Measurements from ENCODE around the gene RAPGEF1. TPM values are rescaled to one million over a fixed set of nuclear protein-coding genes. Genes with fewer than 3 reads are reported as not detected.

Gene RAPGEF1
- total and polyA plus RNA-seq, 10 donors, result 16.9 to 137 (median 104) TPM

DNA sequence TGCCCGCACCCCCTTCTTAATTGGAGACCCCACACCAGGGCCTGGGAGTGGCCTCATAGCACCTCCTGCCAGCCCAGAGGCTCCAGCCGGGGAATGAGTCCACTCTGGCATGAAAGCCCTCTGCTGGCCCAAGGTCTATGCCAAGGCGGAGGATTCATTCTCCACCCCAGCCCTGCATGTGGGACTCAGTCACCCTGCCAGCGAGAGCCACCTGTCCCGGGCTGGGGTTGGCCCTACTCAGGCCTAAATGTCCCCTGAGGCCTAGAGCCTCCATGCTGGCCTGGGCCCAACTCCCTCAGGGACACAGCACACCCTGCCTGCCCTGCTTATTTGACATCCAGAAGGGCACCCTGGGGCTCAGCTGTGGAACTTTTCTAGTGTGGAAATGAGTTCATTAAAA, 1.0 kb upstream of the RAPGEF1 start:
- H3K36me3 ChIP-seq, result no peaks in the 10 kb centered on the region
- H3K27me3 ChIP-seq (replicated peaks in 1 of 7), result no peaks in the 10 kb centered on the region
- intact Hi-C loops (cut with DNase I; ENCODE audit: low total_unique reads), result no loop called here
- H3K9me3 ChIP-seq, result no peaks in the 10 kb centered on the region
- WGBS, 5 donors, result 86 to 95% (median 92%) methylated on average over 3 to 5 of the region's 5 CpGs
- no peak for TF ChIP-seq POLR2A (IDR thresholded peaks at IDR 0.05)
- TF ChIP-seq, protein P1, sequence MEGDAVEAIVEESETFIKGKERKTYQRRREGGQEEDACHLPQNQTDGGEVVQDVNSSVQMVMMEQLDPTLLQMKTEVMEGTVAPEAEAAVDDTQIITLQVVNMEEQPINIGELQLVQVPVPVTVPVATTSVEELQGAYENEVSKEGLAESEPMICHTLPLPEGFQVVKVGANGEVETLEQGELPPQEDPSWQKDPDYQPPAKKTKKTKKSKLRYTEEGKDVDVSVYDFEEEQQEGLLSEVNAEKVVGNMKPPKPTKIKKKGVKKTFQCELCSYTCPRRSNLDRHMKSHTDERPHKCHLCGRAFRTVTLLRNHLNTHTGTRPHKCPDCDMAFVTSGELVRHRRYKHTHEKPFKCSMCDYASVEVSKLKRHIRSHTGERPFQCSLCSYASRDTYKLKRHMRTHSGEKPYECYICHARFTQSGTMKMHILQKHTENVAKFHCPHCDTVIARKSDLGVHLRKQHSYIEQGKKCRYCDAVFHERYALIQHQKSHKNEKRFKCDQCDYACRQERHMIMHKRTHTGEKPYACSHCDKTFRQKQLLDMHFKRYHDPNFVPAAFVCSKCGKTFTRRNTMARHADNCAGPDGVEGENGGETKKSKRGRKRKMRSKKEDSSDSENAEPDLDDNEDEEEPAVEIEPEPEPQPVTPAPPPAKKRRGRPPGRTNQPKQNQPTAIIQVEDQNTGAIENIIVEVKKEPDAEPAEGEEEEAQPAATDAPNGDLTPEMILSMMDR (IDR thresholded peaks at IDR 0.05 in 8 of 11, conservative IDR thresholded peaks at IDR 0.05 in 3 of 11), result no peak
- TF ChIP-seq POLR2AphosphoS5 (IDR thresholded peaks at IDR 0.05), result no peak
- H3K4me3 ChIP-seq, result no peak overlapping the region
- H3K4me1 ChIP-seq, result peaks cover 22 to 65% (median 47%) of the 10 kb centered on the region in 6 donors
- no peak overlapping the region for H3K27ac ChIP-seq
- peak; percentile 81 for DNase-seq

DNA sequence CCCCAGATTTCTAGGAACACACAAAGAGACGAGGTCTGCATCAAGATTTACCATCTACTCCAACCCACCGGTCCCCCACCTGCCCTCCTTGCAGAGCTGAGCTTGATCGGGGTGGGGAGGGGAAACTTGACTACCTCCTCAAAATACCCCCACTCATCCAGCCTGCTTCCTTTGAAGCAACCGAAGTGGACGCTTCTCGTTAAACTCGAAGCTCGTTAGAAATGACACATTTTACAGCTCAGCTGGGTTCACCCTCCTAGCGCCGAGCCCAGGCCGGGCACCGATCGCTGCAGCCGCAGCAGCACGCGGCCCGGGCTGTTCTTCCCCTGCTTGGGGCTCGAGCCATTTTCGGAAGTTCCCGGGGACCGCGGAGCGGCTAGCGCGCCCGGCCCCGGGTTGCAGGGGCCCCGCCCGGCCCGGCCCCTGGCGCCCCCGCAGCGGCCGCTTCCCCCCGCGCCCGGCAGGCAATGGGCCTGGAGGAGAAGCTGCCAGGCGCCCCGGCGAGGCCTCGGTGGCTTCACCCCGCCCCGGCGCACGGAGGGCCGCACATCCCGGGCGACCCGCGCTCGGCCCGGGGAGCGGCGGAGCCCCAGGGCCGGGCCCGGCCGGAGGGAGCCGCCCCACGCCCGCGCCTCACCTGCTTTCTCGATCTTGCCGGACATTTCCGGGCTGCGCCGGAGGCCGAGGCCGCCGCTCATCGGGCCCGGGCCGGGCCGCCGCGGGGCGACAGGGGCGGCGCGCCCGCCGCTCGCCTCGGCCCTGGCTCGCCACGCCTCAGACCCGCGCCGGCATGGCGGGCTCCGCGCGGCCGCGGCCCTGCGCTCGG, 530 bp downstream of the RAPGEF1 start:
- Histone ChIP-seq H3K4me3 (peak overlapping the region; percentile 44 to 84 (median 58)), H3K9me3 (no peaks in the 10 kb centered on the region), H3K27ac (peak overlapping the region; percentile 78 to 98 (median 90)), H3K4me1 (peaks cover 38 to 72% (median 58%) of the 10 kb centered on the region in 6 donors), H3K36me3 (no peaks in the 10 kb centered on the region), H3K27me3 (replicated peaks in 1 of 7) (no peaks in the 10 kb centered on the region)
- DNase-seq, result peak; percentile 93
- WGBS, 5 donors, result 0 to 2% (median 1%) methylated on average over 28 to 96 of the region's 96 CpGs
- no peak for TF ChIP-seq POLR2A (IDR thresholded peaks at IDR 0.05)
- TF ChIP-seq, protein P1 (IDR thresholded peaks at IDR 0.05 in 8 of 11, conservative IDR thresholded peaks at IDR 0.05 in 3 of 11), result peak in 1 of 11 experiments; percentile 10
- TF ChIP-seq POLR2AphosphoS5 (IDR thresholded peaks at IDR 0.05), result peak in 1 of 3 donors; percentile 68
- intact Hi-C loops (cut with DNase I; ENCODE audit: low total_unique reads), result loop anchor here (5.0 to 10.0 kb wide), 2 partner anchors 37 to 65 kb away; no protein-coding TSS in a partner anchor

DNA sequence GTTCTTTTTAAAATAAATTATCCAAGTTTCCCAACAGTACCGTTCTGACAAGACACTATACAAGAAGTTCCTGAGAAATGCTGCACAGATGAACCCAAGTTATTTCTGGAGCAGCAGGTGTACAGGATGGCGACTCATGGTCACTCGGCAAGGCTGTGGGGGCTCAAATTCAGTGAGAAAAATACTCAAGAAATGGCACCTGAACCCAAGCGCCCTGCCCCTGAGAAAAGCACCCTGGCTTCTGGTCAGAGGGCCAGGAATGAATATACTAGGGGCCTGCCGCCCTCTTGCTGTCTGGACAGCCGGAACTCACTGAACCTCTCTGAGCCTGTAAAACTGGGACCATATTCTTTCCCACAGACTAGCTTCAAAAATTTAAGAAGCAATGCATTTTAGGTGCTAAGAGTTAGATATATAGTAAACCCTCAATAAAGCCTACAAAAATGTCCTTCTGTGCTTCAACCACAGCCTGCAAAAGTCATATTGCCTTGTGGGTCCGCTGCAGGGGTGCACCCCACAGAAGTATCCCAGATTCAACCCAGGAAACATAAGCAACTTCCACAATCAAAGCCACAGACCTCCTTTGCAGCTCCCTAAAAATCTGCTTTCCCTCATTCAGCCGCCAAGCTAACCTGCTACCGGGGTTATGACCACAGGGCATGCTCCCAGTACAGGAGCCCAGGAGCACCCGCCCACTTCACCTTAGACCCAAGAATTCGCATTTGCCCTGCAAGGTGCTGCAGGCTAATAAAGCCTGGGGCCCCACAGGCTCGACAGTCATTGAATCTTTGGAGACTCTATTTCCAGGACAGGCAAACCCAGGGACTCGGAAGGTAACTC, 1.4 kb downstream of the RAPGEF1 start:
- H3K9me3 ChIP-seq, result no peaks in the 10 kb centered on the region
- peak overlapping the region; percentile 44 to 84 (median 58) for H3K4me3 ChIP-seq
- intact Hi-C loops (cut with DNase I; ENCODE audit: low total_unique reads), result loop anchor here (5.0 to 10.0 kb wide), 2 partner anchors 36 to 64 kb away; no protein-coding TSS in a partner anchor
- H3K36me3 ChIP-seq, result no peaks in the 10 kb centered on the region
- DNase-seq, result no peak
- peak overlapping the region; percentile 36 to 98 (median 90) for H3K27ac ChIP-seq
- no peaks in the 10 kb centered on the region for H3K27me3 ChIP-seq (replicated peaks in 1 of 7)
- TF ChIP-seq, protein P1 (IDR thresholded peaks at IDR 0.05 in 8 of 11, conservative IDR thresholded peaks at IDR 0.05 in 3 of 11), result peak in 1 of 11 experiments; percentile 5
- no peak for TF ChIP-seq POLR2AphosphoS5 (IDR thresholded peaks at IDR 0.05)
- H3K4me1 ChIP-seq, result peaks cover 46 to 72% (median 59%) of the 10 kb centered on the region in 6 donors
- 30 to 47% (median 42%) methylated on average over 12 to 13 of the region's 13 CpGs for WGBS, 5 donors

Data from spleen (tissue), 11 donors.